Mesodermal cell (in vitro differentiated cells): ENCODE data around the gene KRT10.

ENCODE experiments used
- H3K27ac ChIP-seq: 2 replicates; pipeline ENCODE4 v1.7.0; 2013; ENCODE audit warnings: mild to moderate bottlenecking, low read depth, low read length, moderate library complexity; ENCODE audit not compliant: severe bottlenecking
- H3K36me3 ChIP-seq: 2 replicates; pipeline ENCODE4 v1.7.1; 2013; ENCODE audit warnings: mild to moderate bottlenecking, low read length, moderate library complexity; ENCODE audit not compliant: control insufficient read depth, insufficient read depth
- H3K4me1 ChIP-seq: one replicate; pipeline ENCODE4 v1.7.1; 2013; ENCODE audit warnings: mild to moderate bottlenecking, low read length; ENCODE audit not compliant: insufficient read depth, control insufficient read depth, poor library complexity, severe bottlenecking
- H3K4me3 ChIP-seq: 2 replicates; pipeline ENCODE4 v1.7.0; 2013; ENCODE audit warnings: low read length, control low read depth, mild to moderate bottlenecking; ENCODE audit not compliant: insufficient read depth, poor library complexity, severe bottlenecking; ENCODE audit errors: extremely low read depth
- H3K9me3 ChIP-seq: 2 replicates; pipeline ENCODE4 v1.7.1; 2013; ENCODE audit warnings: mild to moderate bottlenecking, low read length, moderate library complexity; ENCODE audit not compliant: control insufficient read depth
- WGBS, 2 experiments: methylation state at CpG; one replicate each; pipeline ENCODE4 v1.1.5; 2013; ENCODE audit warnings: missing lambda C conversion rate in 2 of 2; ENCODE audit not compliant: insufficient coverage in 2 of 2; 5-methylcytosine and 5-hydroxymethylcytosine counted together

The KRT10 gene

DNA sequence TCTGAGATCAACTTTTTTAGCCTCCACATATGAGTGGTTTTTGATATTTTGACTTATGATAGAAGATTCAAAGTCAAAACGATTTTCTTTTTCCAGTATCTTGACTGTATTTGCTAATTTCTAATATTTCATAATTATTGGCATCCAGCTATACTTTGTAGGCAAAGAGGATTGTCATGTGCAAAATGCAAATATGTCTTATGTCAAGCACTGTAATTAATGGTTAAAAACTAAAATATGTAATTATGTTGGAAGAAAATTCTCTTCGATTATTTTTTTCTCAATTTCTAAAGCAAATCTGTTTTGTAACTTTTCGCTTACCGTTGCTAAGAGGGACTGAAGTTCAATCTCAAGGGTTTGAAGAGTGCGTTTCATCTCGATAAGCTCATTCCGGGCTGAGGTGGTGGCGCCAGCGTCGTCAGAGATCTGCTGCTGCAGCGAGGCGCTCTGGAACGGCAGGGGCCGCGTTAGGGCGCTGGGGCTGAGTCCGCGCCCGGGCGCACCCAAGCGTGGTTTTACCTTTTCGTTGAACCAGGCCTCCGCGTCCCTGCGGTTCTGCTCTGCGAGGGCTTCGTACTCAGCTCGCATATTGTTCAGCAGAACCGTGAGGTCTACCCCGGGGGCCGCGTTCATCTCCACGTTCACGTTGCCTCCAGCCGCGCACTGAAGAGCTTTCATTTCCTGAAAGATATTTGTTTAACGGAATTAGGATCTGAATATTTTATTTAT lies 43.1 kb downstream of the KRT10 start:
- Histone ChIP-seq H3K4me3 (no peak overlapping the region), H3K36me3 (no peaks in the 10 kb centered on the region), H3K4me1 (no peaks in the 10 kb centered on the region), H3K9me3 (no peaks in the 10 kb centered on the region), H3K27ac (no peak overlapping the region)
- 60 to 71% methylated on average over 33 to 35 of the region's 37 CpGs for WGBS, 2 experiments

GRCh38 chr17:40778461-40778860 lies 44.0 kb downstream of the KRT10 start:
- Histone ChIP-seq H3K27ac (no peak overlapping the region), H3K4me3 (no peak overlapping the region), H3K4me1 (no peaks in the 10 kb centered on the region), H3K36me3 (no peaks in the 10 kb centered on the region), H3K9me3 (no peaks in the 10 kb centered on the region)
- WGBS, 2 experiments = 74 to 100% methylated on average over 1 to 3 of the region's 5 CpGs

DNA sequence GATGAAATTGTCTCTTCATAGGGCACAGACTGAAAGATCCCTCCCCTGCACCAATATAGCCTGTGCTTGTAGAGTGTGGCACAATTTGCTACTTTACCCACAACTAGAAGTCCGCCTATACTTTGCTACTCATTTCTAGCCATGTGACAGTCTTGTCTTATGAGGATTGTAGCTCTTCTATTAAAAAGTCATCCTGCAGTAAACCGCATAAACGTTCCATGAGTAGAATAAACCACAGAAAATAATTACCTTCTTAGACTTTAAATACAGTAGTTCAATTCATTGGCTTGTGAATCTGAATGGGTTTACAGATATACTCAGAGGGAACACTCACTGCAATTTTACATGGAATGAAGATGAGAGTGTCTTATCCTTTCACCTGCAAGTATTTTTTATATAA lies 44.4 kb downstream of the KRT10 start:
- Histone ChIP-seq H3K4me1 (no peaks in the 10 kb centered on the region), H3K9me3 (no peaks in the 10 kb centered on the region), H3K4me3 (no peak overlapping the region), H3K27ac (no peak overlapping the region), H3K36me3 (no peaks in the 10 kb centered on the region)
- WGBS, 2 experiments = 100% methylated on average over 1 of the region's 3 CpGs; no CpG with 5 or more reads in 1 of the 2 experiments

GRCh38 chr17:40777459-40777858 lies 45.0 kb downstream of the KRT10 start:
- Histone ChIP-seq H3K27ac (no peak overlapping the region), H3K9me3 (no peaks in the 10 kb centered on the region), H3K36me3 (no peaks in the 10 kb centered on the region), H3K4me1 (no peaks in the 10 kb centered on the region), H3K4me3 (no peak overlapping the region)
- 87 to 97% methylated on average over 4 to 5 of the region's 7 CpGs for WGBS, 2 experiments

DNA sequence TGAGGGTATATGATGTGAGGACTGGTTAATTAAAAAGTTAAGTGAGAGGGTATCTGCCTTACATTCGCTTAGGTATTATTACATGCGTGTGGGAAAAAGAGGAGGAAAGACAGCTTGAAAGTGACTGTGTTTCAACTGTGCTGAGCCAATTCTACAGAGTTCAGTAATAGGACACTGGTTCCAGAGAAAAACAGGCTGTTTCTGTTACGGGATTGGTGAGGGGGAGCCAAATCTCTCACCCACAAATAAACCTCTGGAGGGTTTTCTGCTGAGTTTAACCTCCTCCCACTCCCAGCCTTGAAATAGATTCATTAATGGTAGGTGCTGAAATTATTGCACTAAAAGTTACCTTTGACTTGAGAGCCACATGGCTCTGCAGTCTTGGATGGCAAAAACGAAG lies 46.5 kb downstream of the KRT10 start:
- Histone ChIP-seq H3K9me3 (no peaks in the 10 kb centered on the region), H3K27ac (no peak overlapping the region), H3K4me3 (no peak overlapping the region), H3K36me3 (no peaks in the 10 kb centered on the region), H3K4me1 (no peaks in the 10 kb centered on the region)
- WGBS, 2 experiments = 89 to 95% methylated on average over 2 of the region's 4 CpGs

- Histone ChIP-seq H3K4me3 (no peak within 1 kb of the TSS), H3K36me3 (no peaks in the 10 kb centered on the region), H3K4me1 (no peaks in the 10 kb centered on the region), H3K9me3 (no peaks in the 10 kb centered on the region), H3K27ac (no peak within 1 kb of the TSS)
- WGBS, 2 experiments = 88% methylated on average over 2 of the region's 3 CpGs; no CpG with 5 or more reads in 1 of the 2 experiments
Observed at GRCh38 chr17:40772101-40772500, 50.3 kb downstream of the KRT10 start, which contains the start of gene KRT26. Gene KRT26, minus strand, starts transcription at chr17:40772201. Its CDS starts 88 bp downstream, at chr17:40772113.
